Activated CD4-positive, alpha-beta T cell treated with anti-CD3 and anti-CD28 coated beads, Interleukin-2, amount 10 ng/mL, durations not matched to agents 24 days and 14 days (primary cell): ENCODE results near the gene KLHL24. TPM values are rescaled to one million over a fixed set of nuclear protein-coding genes. Genes with fewer than 3 reads are reported as not detected.

Source experiments
- DNase-seq: peaks from one replicate; pipeline ENCODE4 v3.0.0; 2022
- H3K27ac Mint-ChIP-seq: one replicate; pipeline ENCODE4 v1.8.0; 2022; ENCODE audit warnings: mild to moderate bottlenecking, mixed read lengths
- H3K27me3 Mint-ChIP-seq: one replicate; pipeline ENCODE4 v1.8.0; 2022; ENCODE audit warnings: mixed read lengths
- H3K36me3 Mint-ChIP-seq: one replicate; pipeline ENCODE4 v1.8.0; 2022; ENCODE audit warnings: low read depth, mild to moderate bottlenecking, mixed read lengths
- H3K4me1 Mint-ChIP-seq: one replicate; pipeline ENCODE4 v1.8.0; 2021; ENCODE audit warnings: mixed read lengths
- H3K4me3 Mint-ChIP-seq: one replicate; pipeline ENCODE4 v1.8.0; 2022; ENCODE audit warnings: mild to moderate bottlenecking, moderate library complexity, mixed read lengths
- H3K9me3 Mint-ChIP-seq: one replicate; pipeline ENCODE4 v1.8.0; 2021; ENCODE audit warnings: mixed read lengths
- intact Hi-C: fragments of 100-400 bp; cut with micrococcal nuclease; formaldehyde crosslinking; loops from one replicate; pipeline ENCODE4 v1.15.1; 2023
- total RNA-seq: library from RNA; stranded (reverse); gene quantifications from 2 replicates; pipeline ENCODE4 v1.2.3, GENCODE V29; 2022

The KLHL24 gene
- total RNA-seq, 1 donor from 2014 or later = 6.7 TPM

GRCh38 chr3:183718012-183718411 is 82.6 kb downstream of the KLHL24 start:
- Mint-ChIP-seq H3K36me3 (peaks cover 47% of the 10 kb centered on the region), H3K27me3 (no peaks in the 10 kb centered on the region), H3K4me1 (peaks cover 4% of the 10 kb centered on the region), H3K27ac (peak overlapping the region; percentile 15), H3K4me3 (no peak overlapping the region), H3K9me3 (no peaks in the 10 kb centered on the region)
- no peak for DNase-seq
- intact Hi-C loops = no loop called here

- Mint-ChIP-seq H3K9me3 (no peaks in the 10 kb centered on the region), H3K27ac (peak overlapping the region; percentile 4), H3K36me3 (peaks cover 69% of the 10 kb centered on the region), H3K27me3 (no peaks in the 10 kb centered on the region), H3K4me3 (no peak overlapping the region), H3K4me1 (peaks cover 4% of the 10 kb centered on the region)
- no peak for DNase-seq
- intact Hi-C loops = no loop called here
Observed at GRCh38 chr3:183725387-183725786, 90.0 kb downstream of the KLHL24 start.

- Mint-ChIP-seq H3K27me3 (no peaks in the 10 kb centered on the region), H3K4me1 (peaks cover 2% of the 10 kb centered on the region), H3K36me3 (peaks cover 67% of the 10 kb centered on the region), H3K9me3 (no peaks in the 10 kb centered on the region), H3K4me3 (no peak overlapping the region), H3K27ac (peak overlapping the region; percentile 12)
- no peak for DNase-seq
- intact Hi-C loops = no loop called here
Observed at GRCh38 chr3:183728204-183728603, 92.8 kb downstream of the KLHL24 start.

- peaks cover 2% of the 10 kb centered on the region for H3K4me1 Mint-ChIP-seq
- H3K27ac Mint-ChIP-seq = no peak overlapping the region
- intact Hi-C loops = no loop called here
- H3K36me3 Mint-ChIP-seq = peaks cover 78% of the 10 kb centered on the region
- no peak for DNase-seq
- no peak overlapping the region for H3K4me3 Mint-ChIP-seq
- H3K27me3 Mint-ChIP-seq = no peaks in the 10 kb centered on the region
- no peaks in the 10 kb centered on the region for H3K9me3 Mint-ChIP-seq
Observed at GRCh38 chr3:183730361-183730760, 94.9 kb downstream of the KLHL24 start.

- no peaks in the 10 kb centered on the region for H3K9me3 Mint-ChIP-seq
- H3K4me3 Mint-ChIP-seq = no peak overlapping the region
- H3K4me1 Mint-ChIP-seq = peaks cover 2% of the 10 kb centered on the region
- intact Hi-C loops = no loop called here
- no peaks in the 10 kb centered on the region for H3K27me3 Mint-ChIP-seq
- no peak for DNase-seq
- H3K27ac Mint-ChIP-seq = no peak overlapping the region
- peaks cover 76% of the 10 kb centered on the region for H3K36me3 Mint-ChIP-seq
Observed at GRCh38 chr3:183731611-183732010, 96.2 kb downstream of the KLHL24 start.

DNA sequence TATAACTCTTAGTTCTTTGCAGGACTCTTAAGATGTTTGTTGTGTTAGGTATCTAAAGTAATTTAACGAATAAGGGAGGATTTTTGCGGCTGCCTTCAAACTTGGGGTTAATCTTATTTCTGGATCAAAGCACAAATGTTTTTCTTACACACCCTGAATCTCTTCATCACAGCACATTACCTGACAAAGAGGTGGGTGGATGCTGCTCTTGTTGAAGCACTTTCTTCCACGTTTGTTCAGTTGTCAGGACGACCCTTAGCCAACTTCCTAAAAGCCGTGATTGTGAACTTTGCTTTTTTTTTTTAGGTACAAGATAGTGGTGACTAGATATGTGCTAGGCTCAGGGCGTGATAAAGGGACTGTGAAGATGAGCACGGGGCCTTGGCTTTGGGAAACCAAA is 98.1 kb downstream of the KLHL24 start:
- Mint-ChIP-seq H3K27ac (no peak overlapping the region), H3K9me3 (peaks cover 5% of the 10 kb centered on the region), H3K36me3 (peaks cover 75% of the 10 kb centered on the region), H3K4me3 (no peak overlapping the region), H3K4me1 (no peaks in the 10 kb centered on the region), H3K27me3 (no peaks in the 10 kb centered on the region)
- intact Hi-C loops = no loop called here
- no peak for DNase-seq

Other genes starting within 250 kb of the KLHL24 start
- 4.2 and 4.8 TPM in 2 replicates for gene MCF2L2, start 207.0 kb upstream of the KLHL24 start, total RNA-seq
- gene KLHL6, start 79.9 kb upstream of the KLHL24 start, total RNA-seq = 44.9 and 47.1 TPM in 2 replicates
- 58.4 and 62.2 TPM in 2 replicates for gene YEATS2, start 62.2 kb downstream of the KLHL24 start, total RNA-seq
- 1.4 and 2.1 TPM in 2 replicates for gene MAP6D1, start 190.0 kb downstream of the KLHL24 start, total RNA-seq
- 89.5 and 91.4 TPM in 2 replicates for gene PARL, start 249.3 kb downstream of the KLHL24 start, total RNA-seq